Suppressor macrophage (primary cell): ENCODE measurements around the gene TULP4.
A peak's percentile ranks its signal among the peaks of the same experiment; 100 is the strongest.

ENCODE experiments used
- DNase-seq, 4 experiments: peaks; one replicate each; pipeline ENCODE4 v3.0.0-alpha.2; 2020 to 2022

TULP4 gene

DNA sequence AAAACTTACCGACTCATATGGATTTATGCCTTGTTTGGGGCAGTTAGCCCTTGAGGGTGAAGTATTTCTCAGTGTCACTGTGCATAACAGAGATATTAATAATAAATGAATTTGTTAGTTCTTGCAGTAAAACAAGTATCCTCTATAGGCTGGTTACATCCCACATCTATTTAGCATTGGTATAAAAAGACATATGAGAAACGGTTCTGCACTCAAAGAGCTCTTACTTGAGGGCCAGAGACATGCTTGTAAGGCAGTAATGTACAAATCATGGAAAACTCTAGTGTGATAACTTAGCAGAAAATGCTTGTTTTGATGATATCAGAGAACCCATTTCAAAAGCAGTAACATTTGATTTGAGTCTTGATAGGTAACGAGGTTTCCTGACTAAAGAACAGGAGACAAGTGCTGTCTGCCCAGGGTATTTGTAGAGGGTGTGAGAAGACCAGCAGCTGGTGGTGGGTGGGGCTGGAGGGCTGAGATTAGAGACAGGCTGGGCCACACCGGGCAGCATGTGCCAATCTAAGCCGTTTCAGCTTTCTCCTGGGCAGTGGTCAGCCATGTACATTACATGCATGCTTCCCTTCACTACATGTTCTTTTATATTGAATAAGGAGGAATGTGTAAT is 46.3 kb downstream of the TULP4 start:
- DNase-seq, result no peak

DNA sequence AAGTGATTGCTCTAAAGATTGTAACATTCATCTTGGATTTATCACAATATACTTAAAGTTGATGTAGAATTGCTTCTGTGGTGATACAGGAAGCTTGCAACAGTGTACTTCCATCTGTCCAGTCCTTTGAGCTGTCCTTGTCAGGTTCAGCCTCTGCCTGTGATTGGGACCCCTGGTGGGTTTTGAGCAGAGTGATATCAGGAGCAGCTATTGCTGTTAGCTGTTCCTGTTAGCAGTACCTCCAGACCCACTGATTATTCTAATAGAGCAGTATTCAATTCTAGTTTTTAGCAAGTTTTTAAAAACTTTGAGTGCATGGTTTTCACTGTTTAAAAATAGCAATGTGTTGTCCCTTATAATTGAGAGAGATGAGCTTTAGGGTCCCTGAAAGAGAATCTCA is 48.8 kb downstream of the TULP4 start:
- no peak for DNase-seq

DNA sequence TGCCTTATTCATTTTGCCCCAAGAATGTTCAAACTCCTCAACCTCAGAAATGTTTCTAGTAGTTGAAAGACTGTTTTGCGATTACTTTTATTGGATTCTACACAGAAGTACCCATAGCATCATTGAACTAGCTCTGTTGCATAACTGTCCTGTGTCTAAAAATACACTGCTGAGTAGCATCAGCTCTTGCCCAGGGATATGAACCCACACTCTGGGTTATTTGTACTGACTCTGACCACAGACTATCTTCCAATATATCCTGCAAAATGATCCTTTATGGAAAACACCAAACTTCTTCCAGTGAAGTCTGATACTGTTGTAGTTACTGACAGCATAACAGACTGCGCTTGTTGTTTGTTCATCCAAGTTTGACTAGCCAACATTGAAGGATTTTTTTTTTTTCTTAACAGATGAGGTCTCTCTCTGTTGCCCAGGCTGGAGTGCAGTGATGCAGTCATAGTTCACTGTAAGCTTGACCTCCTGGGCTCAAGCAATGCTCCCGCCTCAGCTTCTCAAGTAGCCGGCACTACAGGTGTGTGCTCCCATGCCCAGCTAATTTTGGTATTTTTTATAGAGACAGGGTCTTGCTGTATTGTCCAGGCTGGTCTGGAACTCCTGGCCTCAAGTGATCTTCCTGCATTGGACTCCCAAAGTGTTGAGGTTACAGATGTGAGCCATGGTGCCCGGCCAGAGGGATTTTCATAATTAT is 49.9 kb downstream of the TULP4 start:
- DNase-seq, result no peak

DNA sequence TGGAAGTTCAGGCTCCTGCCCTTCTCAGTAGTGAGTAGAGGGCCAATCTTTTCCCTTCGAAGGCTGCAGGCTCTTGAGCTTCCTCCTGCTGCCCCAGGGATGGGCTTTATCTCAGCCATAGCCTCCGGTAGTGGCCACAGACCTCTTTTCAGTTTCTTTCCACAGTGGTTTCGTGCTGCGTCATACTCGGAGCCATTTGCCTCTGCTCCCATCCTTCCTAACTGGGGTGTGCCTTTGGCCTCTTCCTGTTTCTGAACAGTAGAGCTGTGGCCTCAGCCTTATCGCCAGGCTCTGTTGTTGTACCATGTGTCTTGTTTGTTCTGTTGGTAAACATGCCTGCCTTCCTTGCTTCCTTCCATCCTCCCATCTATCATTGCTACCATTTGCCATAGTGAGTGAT is 54.1 kb downstream of the TULP4 start:
- peak in 3 of 4 experiments; percentile 26 to 46 (median 35) for DNase-seq

DNA sequence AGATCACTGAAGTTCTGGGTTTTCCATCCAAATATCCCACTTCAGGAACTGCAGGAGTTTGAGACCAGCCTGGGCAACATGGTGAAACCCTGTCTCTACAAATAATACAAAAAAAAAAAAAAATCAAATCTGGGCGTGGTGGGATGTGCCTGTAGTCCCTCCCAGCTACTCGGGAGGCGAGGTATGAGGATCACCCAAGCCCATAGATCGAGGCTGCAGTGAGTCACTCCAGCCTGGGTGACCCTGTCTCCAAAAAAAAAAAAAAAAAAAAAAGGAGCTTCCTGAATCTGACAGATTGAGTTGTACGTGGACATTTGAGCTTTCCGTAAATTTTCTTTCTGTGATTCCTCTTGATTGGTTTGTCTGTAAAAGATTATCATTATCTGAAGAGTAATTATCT is 55.6 kb downstream of the TULP4 start:
- DNase-seq, result no peak

DNA sequence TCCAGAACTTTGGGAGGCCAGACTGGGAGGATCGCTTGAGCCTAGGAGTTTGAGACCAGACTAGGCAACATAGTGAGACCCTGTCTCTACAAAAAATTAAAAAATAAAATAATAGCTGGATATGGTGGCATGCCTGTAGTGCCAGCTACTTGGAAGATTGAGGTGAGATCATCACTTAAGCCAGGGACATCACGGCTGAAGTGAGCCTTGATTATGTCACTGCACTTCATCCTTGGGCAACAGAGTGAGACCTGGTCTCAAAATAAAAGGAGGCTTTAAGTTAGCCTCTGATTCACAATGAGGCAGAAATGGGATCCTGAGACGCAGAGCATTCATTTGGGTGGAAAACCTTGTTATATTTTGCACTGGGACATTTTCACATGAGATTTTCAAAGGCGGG is 57.0 kb downstream of the TULP4 start:
- no peak for DNase-seq

DNA sequence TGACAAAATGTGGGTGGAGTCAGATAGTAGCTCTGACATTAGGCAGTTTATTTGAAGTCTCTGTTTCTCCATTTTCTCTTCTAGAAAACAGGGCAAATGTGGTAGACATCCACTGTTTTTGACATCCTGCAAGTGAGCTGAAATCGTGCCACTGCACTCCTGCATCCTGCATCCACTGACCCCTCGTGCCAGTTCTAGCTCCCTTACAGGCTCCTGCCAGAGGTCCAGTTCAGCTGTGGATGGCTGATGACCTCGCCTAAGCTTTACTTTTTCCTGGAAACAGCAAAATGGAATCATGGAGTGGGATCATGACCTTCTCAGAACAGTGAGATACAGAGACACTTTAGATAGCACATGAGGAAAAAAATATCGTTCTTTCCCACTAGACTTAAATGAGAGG is 58.5 kb downstream of the TULP4 start:
- no peak for DNase-seq

DNA sequence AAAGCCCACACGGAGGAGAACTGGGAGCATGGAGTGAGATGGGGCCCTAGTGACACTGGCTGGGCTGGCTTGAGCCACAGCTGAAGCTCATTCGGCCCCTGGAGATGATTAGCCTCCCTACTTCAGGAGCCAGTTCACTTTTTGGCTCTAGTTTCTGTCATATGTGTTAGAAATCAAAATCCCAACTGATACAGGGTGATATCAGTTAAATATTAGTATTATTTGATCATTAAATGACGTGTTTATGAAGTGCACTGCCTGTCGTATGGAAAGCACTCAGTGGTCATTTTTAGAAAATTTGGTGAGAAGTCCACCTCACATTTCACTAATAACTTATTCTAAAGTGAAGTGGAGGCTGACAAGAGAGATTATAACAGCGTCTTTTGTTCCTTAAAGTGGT is 59.0 kb downstream of the TULP4 start:
- no peak for DNase-seq

DNA sequence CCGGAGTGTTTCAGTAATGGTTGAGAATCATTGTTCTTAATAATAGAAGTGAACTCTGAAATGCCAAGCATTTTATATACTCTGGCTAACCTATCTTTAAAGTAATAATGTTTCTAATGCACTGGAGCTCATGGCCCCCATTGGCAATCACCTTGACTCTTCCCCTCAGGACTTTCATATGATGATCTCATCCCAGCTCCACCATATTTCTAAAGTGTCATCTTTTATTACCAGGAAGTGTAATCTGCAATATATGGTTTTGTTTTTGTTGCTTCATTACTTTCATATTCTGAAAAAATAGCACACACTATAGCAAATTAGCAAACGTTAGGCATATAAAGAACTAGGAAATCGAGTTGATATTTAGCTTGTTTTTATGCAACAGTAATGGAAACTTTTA is 60.3 kb downstream of the TULP4 start:
- peak in 1 of 4 experiments; percentile 29 for DNase-seq

DNA sequence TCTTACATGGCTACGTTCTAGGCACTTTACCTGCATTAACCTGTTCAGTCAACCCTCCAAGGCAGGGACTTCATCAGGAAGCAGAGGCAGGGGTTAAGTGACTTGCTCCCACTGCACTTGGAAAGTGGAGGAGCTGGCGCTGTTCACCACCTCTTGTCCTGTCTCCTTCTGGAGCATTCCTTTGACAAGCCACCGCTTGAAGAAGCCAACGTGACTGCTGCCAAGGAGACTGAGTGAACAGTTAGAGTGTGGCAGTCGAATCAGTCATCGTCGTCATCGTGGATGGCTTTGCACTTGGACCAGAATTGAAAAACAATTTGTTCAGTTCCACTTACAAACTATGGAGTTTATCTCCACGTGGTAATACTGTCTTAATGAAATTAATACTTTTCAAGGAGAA is 60.9 kb downstream of the TULP4 start:
- no peak for DNase-seq

DNA sequence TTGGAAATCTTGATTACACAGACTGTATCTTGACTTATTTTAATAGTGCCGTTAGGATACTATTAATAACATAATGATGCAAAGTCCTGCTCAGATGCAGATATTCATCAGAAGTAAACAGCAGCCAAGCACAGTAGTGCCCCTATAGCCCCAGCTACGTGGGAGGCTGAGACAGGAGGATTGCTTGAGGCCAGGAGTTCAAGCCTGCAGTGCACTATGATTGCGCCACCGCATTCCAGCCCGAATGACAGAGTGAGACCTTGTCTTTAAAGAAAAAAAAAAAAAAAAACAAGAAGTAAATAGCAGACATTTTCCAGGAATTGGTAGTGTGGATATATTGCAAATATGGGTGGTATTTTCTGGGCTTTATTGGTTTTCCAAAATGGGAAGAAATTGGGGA is 61.8 kb downstream of the TULP4 start:
- no peak for DNase-seq

DNA sequence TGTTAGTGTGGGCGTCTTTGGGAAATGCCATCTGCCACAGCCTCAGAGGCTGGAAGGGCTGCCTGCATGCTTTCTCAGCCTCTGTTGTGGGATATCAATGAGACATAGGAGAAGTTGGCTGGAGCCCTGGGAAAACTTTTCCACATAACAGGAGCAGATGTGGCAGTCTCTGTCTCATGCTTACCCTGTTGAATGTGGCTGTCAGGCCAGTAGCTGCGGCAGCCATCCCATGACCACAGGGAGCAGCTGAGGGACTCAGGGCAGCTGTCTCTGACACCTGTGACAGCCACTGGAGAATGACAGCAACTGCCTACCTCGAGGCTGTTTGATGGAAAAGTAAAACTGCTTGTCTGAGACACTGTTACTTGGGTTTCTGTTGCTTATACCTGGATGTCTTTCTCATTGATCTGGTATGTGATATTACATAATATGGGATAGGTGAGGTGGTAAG is 64.4 kb downstream of the TULP4 start:
- DNase-seq, result no peak

DNA sequence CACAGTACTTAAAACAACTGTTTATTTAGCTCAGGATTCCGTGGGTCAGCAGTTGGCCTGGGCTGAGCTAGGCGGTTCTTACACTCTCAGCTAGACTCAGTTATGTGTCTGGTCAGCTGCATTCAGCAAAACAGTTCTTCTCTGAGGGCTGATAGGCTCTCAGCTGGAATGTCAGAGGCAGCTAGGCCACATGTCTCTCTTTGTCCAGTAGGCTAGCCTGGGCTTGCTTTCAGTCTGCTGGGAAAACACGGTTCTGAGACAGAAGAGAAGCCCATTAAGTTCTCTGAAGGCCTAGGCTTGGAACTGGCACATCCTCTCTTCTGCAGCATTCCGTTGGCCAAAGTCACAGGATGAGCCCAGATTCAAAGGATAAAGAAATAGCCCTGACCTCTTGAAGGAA is 65.6 kb downstream of the TULP4 start:
- DNase-seq, result no peak

DNA sequence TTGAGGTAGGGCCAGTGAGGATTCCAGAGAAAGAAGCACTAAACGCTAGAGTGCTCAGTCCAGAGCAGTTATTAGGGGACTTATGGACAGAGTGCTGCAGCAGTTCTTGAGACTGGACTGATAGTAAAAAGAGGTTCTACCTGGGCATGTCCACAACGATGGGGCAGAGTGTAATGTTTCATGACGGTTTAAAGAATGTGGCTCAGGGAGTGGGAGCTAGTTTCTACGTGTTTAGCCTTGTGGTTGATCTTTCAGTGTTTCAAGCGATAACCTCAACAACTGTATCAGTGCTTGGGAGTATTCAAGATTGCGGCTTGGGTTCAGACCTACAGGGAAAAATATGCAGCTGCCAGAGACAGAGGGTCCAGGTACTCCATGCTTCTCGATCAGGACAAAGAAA is 67.1 kb downstream of the TULP4 start:
- DNase-seq, result no peak

DNA sequence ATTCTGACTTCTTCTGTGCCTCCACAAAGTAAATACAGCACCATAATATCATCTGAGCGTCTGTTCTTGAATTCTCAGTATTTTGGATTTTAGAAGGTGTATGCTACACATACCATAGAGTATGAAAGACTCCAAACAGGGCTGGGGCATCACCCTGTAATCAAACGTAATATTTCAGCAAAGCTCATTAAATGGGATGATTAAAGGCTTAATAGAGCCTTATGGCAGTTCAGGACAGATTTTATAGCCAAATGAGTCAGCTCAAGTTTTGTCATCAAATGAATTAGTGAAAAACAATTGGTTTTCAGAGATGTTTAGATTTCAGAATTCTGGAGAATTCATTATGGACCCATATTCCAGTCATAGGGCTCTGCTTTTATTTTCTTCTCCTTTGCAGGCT is 68.9 kb downstream of the TULP4 start:
- DNase-seq, result no peak

DNA sequence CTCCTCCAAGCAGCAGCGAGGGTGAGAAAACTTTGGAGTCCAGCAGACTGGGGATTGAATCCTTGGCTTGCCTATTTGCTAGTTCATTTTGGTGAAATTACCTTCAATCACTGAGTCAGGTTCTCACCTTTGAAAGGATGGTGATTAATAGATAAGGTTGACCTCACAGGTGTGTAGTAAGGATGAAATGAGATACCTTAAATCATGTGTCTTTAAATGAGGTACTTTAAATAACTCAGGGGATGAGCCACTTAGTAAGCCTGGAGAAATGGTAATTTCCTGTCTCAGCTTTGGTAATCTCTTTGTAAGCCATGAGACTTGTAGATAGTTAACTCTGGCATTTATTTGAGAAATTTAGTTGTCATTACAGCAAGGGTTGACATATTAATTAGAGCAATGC is 70.2 kb downstream of the TULP4 start:
- DNase-seq, result no peak

DNA sequence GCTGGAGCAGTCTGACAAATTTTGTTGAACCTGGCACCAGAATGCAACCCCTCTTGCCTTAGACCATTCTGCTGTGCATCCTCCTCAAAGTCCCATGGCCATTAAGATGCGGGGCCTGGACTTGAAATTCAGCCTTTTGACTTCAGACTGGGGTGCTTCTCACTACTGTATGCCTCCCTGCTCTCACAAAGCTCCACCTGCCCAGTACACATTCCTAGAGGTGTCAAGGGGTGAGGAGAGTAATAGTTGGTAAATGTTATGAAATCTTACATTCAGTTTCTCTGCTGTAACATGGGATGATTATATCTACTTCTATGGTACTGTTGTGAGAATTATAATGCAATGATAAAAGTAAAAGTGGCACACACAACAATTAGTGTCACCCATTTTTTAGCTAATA is 70.8 kb downstream of the TULP4 start:
- no peak for DNase-seq

DNA sequence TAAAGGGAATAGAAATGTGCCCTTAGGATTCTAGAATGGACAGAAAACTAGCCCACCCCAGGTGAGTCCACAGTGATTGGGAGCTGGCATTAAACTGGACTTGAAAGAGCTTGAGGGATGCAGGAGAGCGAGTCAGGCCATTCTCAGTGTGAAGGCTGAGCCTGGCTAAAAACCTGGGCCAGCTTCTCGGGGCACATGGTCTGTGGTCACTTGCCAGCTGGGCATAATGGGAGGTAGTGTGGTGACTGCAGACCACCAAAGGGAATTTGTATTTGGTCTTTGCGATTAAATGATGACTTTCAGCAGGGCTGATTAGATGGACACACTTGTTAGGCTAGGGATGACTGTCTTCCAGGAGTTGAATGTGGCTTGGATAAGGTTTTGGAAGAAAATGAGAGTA is 71.3 kb downstream of the TULP4 start:
- DNase-seq, result no peak

DNA sequence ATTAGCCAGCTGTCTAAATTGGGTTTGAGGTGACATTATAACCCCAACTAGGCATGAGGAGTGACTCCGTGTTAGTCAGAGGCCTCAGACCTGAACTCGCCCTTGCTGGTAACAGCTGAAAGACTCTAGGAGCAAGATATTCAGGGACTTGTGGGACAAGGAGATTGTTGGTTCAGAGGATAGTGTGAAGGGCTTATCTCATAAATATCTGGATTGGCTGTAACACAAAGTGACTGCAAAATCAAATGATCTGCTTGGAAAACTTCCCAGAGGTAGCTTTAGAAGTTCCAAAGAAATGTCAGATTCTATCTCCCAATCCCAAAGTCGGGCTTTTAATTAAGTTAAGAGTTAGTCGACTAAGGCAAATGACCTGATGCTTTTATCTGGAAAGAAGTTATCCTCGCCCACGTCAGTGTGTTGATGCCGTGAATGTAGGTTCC is 72.4 kb downstream of the TULP4 start:
- no peak for DNase-seq

DNA sequence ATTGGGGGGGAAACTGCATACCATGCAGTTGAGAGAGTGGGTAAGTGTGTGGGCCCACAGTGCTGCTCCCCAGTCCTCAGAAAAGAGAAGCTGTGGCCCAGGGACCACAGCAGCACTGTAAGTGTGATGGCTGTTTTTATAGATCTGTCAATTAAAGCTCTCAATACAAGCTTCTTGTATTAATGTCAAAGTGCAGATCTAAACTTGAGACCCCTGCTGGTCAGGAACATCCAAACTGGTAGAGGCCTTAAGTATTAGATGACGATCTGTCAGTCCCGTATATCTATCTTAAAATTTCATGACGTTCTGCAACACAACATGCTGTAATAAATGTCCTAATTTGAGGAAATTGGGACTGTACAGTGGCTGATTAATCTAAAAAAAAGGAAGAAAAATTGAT is 74.8 kb downstream of the TULP4 start:
- peak in 1 of 4 experiments; percentile 7 for DNase-seq

DNA sequence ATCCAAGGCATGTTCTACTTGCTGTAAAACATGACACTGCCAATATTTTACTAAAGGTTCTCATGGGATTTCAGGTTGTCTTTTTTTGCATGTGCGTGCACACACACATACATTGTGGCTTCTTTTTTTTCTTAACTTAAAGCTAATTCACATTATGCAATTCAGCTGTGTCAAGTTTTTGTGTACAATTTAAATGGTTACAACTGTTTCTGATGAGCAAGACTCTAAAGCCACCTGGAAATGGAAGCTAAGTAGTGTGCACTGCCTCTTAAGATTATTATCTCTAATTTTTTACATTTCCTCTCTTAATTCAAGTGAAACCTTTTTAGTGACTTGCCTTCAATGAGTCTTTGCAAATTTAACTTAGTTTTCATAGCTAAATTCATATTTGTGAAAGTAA is 75.3 kb downstream of the TULP4 start:
- no peak for DNase-seq

DNA sequence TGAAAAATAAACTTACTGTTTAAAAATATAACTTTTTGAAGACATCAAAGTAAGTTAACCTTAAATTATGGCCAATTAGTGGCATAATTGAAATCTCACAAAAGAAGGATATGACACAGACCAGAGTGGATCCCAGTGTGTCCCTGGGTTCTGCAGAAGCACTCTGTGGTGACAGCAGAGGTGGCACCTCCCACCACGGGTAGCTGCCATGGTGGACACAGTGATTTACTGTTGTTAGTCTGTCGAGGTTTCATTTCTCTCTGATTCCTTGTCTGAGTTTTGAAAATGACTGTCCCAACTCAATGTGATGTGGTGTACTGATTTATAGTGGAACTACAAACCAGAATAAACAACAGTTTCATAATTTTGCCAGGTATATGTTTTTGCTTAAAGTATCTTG is 76.5 kb downstream of the TULP4 start:
- DNase-seq, result no peak

DNA sequence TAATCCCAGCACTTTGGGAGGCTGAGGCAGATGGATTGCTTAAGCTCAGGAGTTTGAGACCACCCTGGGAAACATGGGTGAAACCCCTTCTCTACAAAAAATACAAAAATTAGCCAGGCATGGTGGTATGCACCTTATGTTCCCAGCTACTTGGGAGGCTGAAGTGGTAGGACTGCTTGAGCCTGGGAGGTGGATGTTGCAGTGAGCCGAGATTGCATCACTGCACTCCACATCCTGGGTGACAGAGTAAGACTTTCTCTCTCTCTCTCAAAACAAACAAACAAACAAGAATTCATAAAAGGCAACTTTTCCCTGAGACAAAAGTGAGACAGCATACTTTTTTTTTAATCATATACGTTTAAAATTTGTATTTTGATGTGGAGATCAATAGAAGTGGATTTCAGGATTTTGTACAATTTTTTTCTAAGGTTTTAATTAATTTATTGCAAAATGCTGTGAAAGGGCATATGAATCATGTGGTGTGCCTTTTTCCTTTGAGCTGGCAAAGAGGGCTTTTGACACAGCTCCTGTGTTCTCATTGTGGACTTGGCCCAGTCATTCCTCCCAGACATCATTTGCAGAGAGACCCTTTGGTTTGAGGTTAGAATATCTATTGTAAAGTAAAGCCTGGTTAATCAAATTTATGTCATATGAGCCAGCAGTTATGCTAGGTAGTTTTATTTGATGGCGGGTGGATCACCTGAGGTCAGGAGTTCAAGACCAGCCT is 77.1 kb downstream of the TULP4 start:
- DNase-seq, result peak in 1 of 4 experiments; percentile 11

DNA sequence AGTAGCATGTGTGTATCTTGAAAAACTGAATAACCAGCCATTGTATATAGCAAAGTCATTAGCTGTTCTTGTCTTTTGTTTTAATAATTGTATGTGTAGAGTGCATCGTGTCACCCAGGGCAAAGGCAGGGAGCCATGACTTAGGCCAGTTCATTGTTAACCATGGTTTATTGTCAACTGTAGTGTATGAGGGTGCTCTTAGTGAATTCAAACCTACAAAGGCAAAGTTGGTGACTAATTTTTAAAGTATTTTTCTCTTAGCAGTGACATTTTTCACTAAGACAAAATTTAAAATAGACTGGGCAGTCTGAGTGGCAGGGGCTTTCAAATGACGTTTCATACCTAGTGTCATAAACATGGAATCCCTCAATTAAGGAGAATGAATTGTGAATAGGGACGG is 79.0 kb downstream of the TULP4 start:
- DNase-seq, result no peak
